Astrocyte (in vitro differentiated cells and primary cell): ENCODE results near the gene ACP4. TPM values are rescaled to one million over a fixed set of nuclear protein-coding genes. Genes with fewer than 3 reads are reported as not detected.

Experiments used
- DNase-seq: peaks from one replicate; pipeline ENCODE4 v3.0.0-alpha.2; 2010; ENCODE audit warnings: low read depth
- FAIRE-seq: peaks from 2 replicates; lab custom pipeline; 2011; peaks lifted over from hg19 to GRCh38; lab: Jason Lieb, UNC
- H2AFZ ChIP-seq: 2 replicates; pipeline ENCODE4 v1.6.0; 2012; ENCODE audit warnings: low read depth, low read length, inconsistent platforms
- H3K27ac ChIP-seq: 2 replicates; pipeline ENCODE4 v1.5.1; 2011; ENCODE audit warnings: low read depth, low read length, inconsistent platforms
- H3K27me3 ChIP-seq: 2 replicates; pipeline ENCODE4 v1.6.0; 2011; ENCODE audit warnings: low read length, inconsistent platforms; ENCODE audit not compliant: insufficient read depth
- H3K36me3 ChIP-seq: 2 replicates; pipeline ENCODE4 v1.5.1; 2011; ENCODE audit warnings: low read length, inconsistent platforms; ENCODE audit not compliant: insufficient read depth
- H3K4me1 ChIP-seq: 2 replicates; pipeline ENCODE4 v1.5.1; 2011; ENCODE audit warnings: low read length, inconsistent platforms; ENCODE audit not compliant: insufficient read depth
- H3K4me2 ChIP-seq: 2 replicates; pipeline ENCODE4 v1.6.0; 2012; ENCODE audit warnings: low read length, inconsistent platforms
- H3K4me3 ChIP-seq: 2 replicates; pipeline ENCODE4 v1.5.1; 2011; ENCODE audit warnings: low read depth, mild to moderate bottlenecking, low read length, inconsistent platforms; ENCODE audit not compliant: insufficient read depth
- H3K79me2 ChIP-seq: 2 replicates; pipeline ENCODE4 v1.6.0; 2012; ENCODE audit warnings: mild to moderate bottlenecking, low read length, inconsistent platforms; ENCODE audit not compliant: insufficient read depth
- H3K9ac ChIP-seq: 2 replicates; pipeline ENCODE4 v1.6.0; 2012; ENCODE audit warnings: mild to moderate bottlenecking, low read length, inconsistent platforms
- H3K9me3 ChIP-seq: 2 replicates; pipeline ENCODE4 v1.5.1; 2012; ENCODE audit warnings: low read depth, mild to moderate bottlenecking, low read length, inconsistent platforms; ENCODE audit not compliant: insufficient read depth
- H4K20me1 ChIP-seq: 2 replicates; pipeline ENCODE4 v1.6.0; 2012; ENCODE audit warnings: low read length, inconsistent platforms; ENCODE audit not compliant: insufficient read depth
- H3K27ac Mint-ChIP-seq: one replicate; pipeline ENCODE4 v1.8.0; 2021; ENCODE audit warnings: mild to moderate bottlenecking, mixed read lengths; ENCODE audit not compliant: unreplicated experiment
- H3K27me3 Mint-ChIP-seq: one replicate; pipeline ENCODE4 v1.8.0; 2021; ENCODE audit warnings: low read depth, mixed read lengths; ENCODE audit not compliant: unreplicated experiment
- H3K36me3 Mint-ChIP-seq: one replicate; pipeline ENCODE4 v1.8.0; 2021; ENCODE audit warnings: low read depth, mixed read lengths; ENCODE audit not compliant: unreplicated experiment
- H3K4me1 Mint-ChIP-seq: one replicate; pipeline ENCODE4 v1.8.0; 2021; ENCODE audit warnings: low read depth, mixed read lengths; ENCODE audit not compliant: unreplicated experiment
- H3K4me3 Mint-ChIP-seq: one replicate; pipeline ENCODE4 v1.8.0; 2021; ENCODE audit warnings: mild to moderate bottlenecking, moderate library complexity, mixed read lengths; ENCODE audit not compliant: unreplicated experiment
- H3K9me3 Mint-ChIP-seq: one replicate; pipeline ENCODE4 v1.8.0; 2021; ENCODE audit warnings: mild to moderate bottlenecking, mixed read lengths; ENCODE audit not compliant: unreplicated experiment
- EZH2 ChIP-seq: IDR thresholded peaks from 2 replicates; pipeline ENCODE4 v1.6.1; 2012; ENCODE audit warnings: mild to moderate bottlenecking, low read length, inconsistent platforms; ENCODE audit not compliant: insufficient read depth
- total RNA-seq: library from RNA; stranded (reverse); gene quantifications from 2 replicates; pipeline ENCODE4 v1.2.1, GENCODE V29; 2021
- TF ChIP-seq, protein P1 (sequence below): IDR thresholded peaks from 2 replicates; pipeline ENCODE4 v1.5.1; 2011; ENCODE audit warnings: low read depth, mild to moderate bottlenecking, inconsistent platforms, low read length, moderate library complexity; ENCODE audit not compliant: insufficient read depth

Gene ACP4
- total RNA-seq, 1 donor from 2014 or later: not detected

DNA sequence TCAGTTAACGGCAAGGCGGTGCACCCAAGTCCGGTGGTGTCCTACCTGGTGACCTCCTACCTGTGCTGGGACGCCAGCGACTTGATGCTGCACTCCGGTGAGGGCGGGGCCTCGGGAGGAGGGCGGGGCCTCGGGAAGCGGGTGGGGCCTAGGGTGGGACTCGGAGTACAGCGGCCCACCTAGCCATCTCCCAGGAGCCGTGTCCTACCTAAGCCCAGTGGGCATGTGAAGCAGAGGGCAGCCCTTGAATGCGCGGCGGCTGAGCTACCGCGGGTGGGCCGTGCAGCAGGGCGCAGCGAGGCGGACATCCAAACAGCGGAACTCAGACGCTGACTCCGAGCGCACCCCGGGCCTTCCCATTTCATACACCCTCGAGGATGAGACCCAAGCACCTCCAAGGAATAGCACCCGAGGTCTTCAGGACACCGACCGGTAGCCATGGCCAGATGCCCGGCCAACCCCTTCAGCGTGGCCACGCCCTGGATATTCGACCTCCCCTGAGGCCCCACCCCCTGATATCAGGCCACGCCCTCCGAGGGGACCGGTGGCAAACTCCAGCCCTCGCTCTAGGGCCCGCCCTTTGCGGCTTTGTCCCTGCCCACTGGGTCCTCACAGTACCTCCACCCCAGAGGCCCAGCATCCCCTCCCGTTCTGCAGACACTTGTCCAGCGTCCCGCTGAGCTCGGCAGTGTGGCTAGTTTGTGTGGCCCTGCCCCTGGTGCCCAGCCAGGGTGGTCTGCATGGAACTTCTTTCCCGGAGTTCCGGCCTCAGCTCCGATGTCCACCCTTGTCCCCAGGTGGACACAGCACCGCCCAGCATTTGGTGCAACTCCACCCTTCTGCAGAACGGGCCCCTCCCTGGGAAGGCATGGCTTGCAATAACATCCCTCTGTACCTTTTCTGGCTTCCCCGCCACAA, 28.0 kb downstream of the ACP4 start:
- Histone ChIP-seq H3K4me2 (peak overlapping the region; percentile 63), H3K27ac (no peak overlapping the region), H3K4me3 (no peak overlapping the region), H3K27me3 (peaks cover 5% of the 10 kb centered on the region), H3K36me3 (no peaks in the 10 kb centered on the region), H3K9me3 (no peaks in the 10 kb centered on the region), H4K20me1 (no peaks in the 10 kb centered on the region), H3K4me1 (no peaks in the 10 kb centered on the region), H3K79me2 (no peaks in the 10 kb centered on the region), H2AFZ (peak overlapping the region; percentile 69), H3K9ac (no peak overlapping the region)
- peak overlapping the region; percentile 50 for H3K4me3 Mint-ChIP-seq
- H3K36me3 Mint-ChIP-seq: peaks cover 2% of the 10 kb centered on the region
- H3K9me3 Mint-ChIP-seq: peaks cover 18% of the 10 kb centered on the region
- TF ChIP-seq EZH2: no peak
- TF ChIP-seq, protein P1, sequence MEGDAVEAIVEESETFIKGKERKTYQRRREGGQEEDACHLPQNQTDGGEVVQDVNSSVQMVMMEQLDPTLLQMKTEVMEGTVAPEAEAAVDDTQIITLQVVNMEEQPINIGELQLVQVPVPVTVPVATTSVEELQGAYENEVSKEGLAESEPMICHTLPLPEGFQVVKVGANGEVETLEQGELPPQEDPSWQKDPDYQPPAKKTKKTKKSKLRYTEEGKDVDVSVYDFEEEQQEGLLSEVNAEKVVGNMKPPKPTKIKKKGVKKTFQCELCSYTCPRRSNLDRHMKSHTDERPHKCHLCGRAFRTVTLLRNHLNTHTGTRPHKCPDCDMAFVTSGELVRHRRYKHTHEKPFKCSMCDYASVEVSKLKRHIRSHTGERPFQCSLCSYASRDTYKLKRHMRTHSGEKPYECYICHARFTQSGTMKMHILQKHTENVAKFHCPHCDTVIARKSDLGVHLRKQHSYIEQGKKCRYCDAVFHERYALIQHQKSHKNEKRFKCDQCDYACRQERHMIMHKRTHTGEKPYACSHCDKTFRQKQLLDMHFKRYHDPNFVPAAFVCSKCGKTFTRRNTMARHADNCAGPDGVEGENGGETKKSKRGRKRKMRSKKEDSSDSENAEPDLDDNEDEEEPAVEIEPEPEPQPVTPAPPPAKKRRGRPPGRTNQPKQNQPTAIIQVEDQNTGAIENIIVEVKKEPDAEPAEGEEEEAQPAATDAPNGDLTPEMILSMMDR: no peak
- no peaks in the 10 kb centered on the region for H3K4me1 Mint-ChIP-seq
- FAIRE-seq (no peak), DNase-seq (no peak)
- H3K27me3 Mint-ChIP-seq: peaks cover 76% of the 10 kb centered on the region
- no peak overlapping the region for H3K27ac Mint-ChIP-seq

DNA sequence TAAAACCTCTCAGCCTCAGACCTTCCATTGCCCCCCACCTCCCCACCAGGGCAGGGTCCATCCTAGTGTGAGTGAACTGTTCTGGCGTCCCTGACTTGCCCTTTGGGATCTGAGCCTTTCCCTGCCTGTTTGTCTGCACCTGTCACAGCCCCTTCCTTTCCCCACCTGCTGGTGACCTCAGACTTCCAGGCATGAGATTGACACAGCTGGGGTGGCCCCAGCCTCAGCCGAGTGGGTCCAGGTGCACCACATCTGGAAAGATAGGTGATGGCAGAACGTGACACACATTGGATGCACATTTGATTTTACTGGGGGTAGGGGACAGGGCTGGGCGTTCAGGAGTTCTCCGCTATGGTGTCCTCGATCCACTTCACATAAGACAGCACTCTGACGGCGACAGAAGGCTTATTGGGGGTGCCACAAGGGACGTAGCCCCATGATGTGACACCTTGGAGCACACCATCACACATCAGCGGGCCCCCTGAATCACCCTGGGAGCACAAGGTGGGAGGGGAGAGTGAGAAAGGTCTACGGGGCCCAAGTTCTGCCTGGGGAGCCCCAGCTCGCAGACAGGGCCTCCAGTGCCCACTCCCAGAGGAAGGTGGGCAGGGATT, 28.8 kb downstream of the ACP4 start:
- no peak for FAIRE-seq
- Histone ChIP-seq H3K4me1 (no peaks in the 10 kb centered on the region), H4K20me1 (no peaks in the 10 kb centered on the region), H2AFZ (no peak overlapping the region), H3K36me3 (no peaks in the 10 kb centered on the region), H3K4me3 (no peak overlapping the region), H3K79me2 (no peaks in the 10 kb centered on the region), H3K4me2 (no peak overlapping the region), H3K27me3 (peaks cover 5% of the 10 kb centered on the region), H3K9me3 (no peaks in the 10 kb centered on the region), H3K9ac (no peak overlapping the region), H3K27ac (no peak overlapping the region)
- TF ChIP-seq EZH2: no peak
- TF ChIP-seq, protein P1: no peak
- H3K4me3 Mint-ChIP-seq: no peak overlapping the region
- H3K9me3 Mint-ChIP-seq: peaks cover 18% of the 10 kb centered on the region
- no peak overlapping the region for H3K27ac Mint-ChIP-seq
- peaks cover 78% of the 10 kb centered on the region for H3K27me3 Mint-ChIP-seq
- no peaks in the 10 kb centered on the region for H3K4me1 Mint-ChIP-seq
- peaks cover 2% of the 10 kb centered on the region for H3K36me3 Mint-ChIP-seq
- DNase-seq: no peak
